ENCODE measurements around the gene TNS3.

TNS3 gene

GRCh38 chr7:47292832-47293309 is 289.0 kb downstream of the TNS3 start:
- DNase-seq: no peak

- DNase-seq: no peak
Measured at GRCh38 chr7:47291461-47292081, 290.3 kb downstream of the TNS3 start.

- DNase-seq: no peak
Measured at GRCh38 chr7:47290867-47291266, 291.0 kb downstream of the TNS3 start.

GRCh38 chr7:47290466-47290865 is 291.4 kb downstream of the TNS3 start:
- DNase-seq: no peak

- no peak for DNase-seq
Measured at GRCh38 chr7:47288060-47288459, 293.9 kb downstream of the TNS3 start.

GRCh38 chr7:47285860-47286491 is 295.9 kb downstream of the TNS3 start:
- DNase-seq: no peak

GRCh38 chr7:47284691-47285635 is 296.9 kb downstream of the TNS3 start:
- no peak for DNase-seq

- no peak for DNase-seq
Measured at GRCh38 chr7:47283497-47284131, 298.3 kb downstream of the TNS3 start.

- DNase-seq: no peak
Measured at GRCh38 chr7:47282790-47283496, 299.0 kb downstream of the TNS3 start.

GRCh38 chr7:47281966-47282643 is 299.8 kb downstream of the TNS3 start:
- DNase-seq: no peak

GRCh38 chr7:47281161-47281560 is 300.8 kb downstream of the TNS3 start:
- DNase-seq: no peak

GRCh38 chr7:47280114-47280513 is 301.8 kb downstream of the TNS3 start:
- no peak for DNase-seq

- no peak for DNase-seq
Measured at GRCh38 chr7:47278043-47278442, 303.9 kb downstream of the TNS3 start.

- DNase-seq: no peak
Measured at GRCh38 chr7:47277321-47277781, 304.6 kb downstream of the TNS3 start.

GRCh38 chr7:47273974-47274766 is 307.7 kb downstream of the TNS3 start:
- DNase-seq: no peak

GRCh38 chr7:47273088-47273487 is 308.8 kb downstream of the TNS3 start:
- no peak for DNase-seq

- no peak for DNase-seq
Measured at GRCh38 chr7:47271749-47272148, 310.2 kb downstream of the TNS3 start.

- no peak for DNase-seq
Measured at GRCh38 chr7:47268851-47269836, 312.8 kb downstream of the TNS3 start.

GRCh38 chr7:47267346-47267745 is 314.6 kb downstream of the TNS3 start:
- no peak for DNase-seq

- no peak for DNase-seq
Measured at GRCh38 chr7:47266799-47267198, 315.1 kb downstream of the TNS3 start.

Data from NCI-H1092 treated with DMSO at 0.1 percent for 48 hours (cell line).